Uterus (tissue), 4 donors: ENCODE results near the gene IDH2. TPM values are rescaled to one million over a fixed set of nuclear protein-coding genes. Genes with fewer than 3 reads are reported as not detected.

ENCODE experiments used
- DNase-seq, 2 donors: peaks; one replicate each; pipeline ENCODE4 v3.0.0-alpha.2; 2019 to 2020
- H3K27ac ChIP-seq, 2 donors: fragments of 200-600 bp; sonication (generic); 1 replicate in 1 of 2; 2 replicates in 1 of 2; pipeline ENCODE4 v1.5.1; 2016 to 2018
- H3K27me3 ChIP-seq, 2 donors: fragments of 200-600 bp; sonication (generic); one replicate each; pipeline ENCODE4 v1.5.1; 2018 to 2019; ENCODE audit warnings: control low read depth in 1 of 2
- H3K36me3 ChIP-seq, 2 donors: fragments of 200-600 bp; sonication (generic); one replicate each; pipeline ENCODE4 v1.5.1; 2019; ENCODE audit warnings: control low read depth in 1 of 2
- H3K4me1 ChIP-seq, 2 donors: fragments of 200-600 bp; sonication (generic); one replicate each; pipeline ENCODE4 v1.5.1; 2018 to 2019; ENCODE audit warnings: control low read depth in 1 of 2
- H3K4me3 ChIP-seq, 2 donors: fragments of 200-600 bp; sonication (generic); 1 replicate in 1 of 2; 2 replicates in 1 of 2; pipeline ENCODE4 v1.5.1; 2018 to 2019; ENCODE audit warnings: mild to moderate bottlenecking in 1 of 2
- H3K9me3 ChIP-seq, 2 donors: fragments of 200-600 bp; sonication (generic); one replicate each; pipeline ENCODE4 v1.5.1; 2019; ENCODE audit warnings: control low read depth in 1 of 2
- CTCF ChIP-seq, 4 experiments: fragments of 200-600 bp in 2 of 4; fragments of 450-650 bp in 2 of 4; sonication (generic) in 2 of 4; IDR thresholded peaks; one replicate each; pipeline ENCODE4 v1.5.1; 2016 to 2019; ENCODE audit warnings: antibody characterized with exemption in 4 of 4, mild to moderate bottlenecking in 2 of 4, moderate library complexity in 1 of 4
- POLR2A ChIP-seq, 2 donors: fragments of 450-650 bp; IDR thresholded peaks; one replicate each; pipeline ENCODE4 v1.6.1; 2016; ENCODE audit warnings: antibody characterized with exemption in 2 of 2, mild to moderate bottlenecking in 1 of 2, moderate library complexity in 1 of 2
- intact Hi-C: fragments of 100-400 bp; cut with DNase I; formaldehyde crosslinking; loops from one replicate; pipeline ENCODE4 v1.15.1; 2023; ENCODE audit warnings: low total_unique reads
- total RNA-seq, 4 donors: library from RNA; depleted of rRNA in 3 of 4; stranded (reverse); fragments of >200 nt in 3 of 4; gene quantifications; one replicate each; pipeline versions ENCODE4 v1.1.0 to v1.2.4, GENCODE V29; 2014 to 2023
- donor health status: DM: yes; HTN: yes; CAD: no.

IDH2 gene
- total RNA-seq, 4 donors from 2014 or later, result 4.1 to 93.8 (median 21.5) TPM

DNA sequence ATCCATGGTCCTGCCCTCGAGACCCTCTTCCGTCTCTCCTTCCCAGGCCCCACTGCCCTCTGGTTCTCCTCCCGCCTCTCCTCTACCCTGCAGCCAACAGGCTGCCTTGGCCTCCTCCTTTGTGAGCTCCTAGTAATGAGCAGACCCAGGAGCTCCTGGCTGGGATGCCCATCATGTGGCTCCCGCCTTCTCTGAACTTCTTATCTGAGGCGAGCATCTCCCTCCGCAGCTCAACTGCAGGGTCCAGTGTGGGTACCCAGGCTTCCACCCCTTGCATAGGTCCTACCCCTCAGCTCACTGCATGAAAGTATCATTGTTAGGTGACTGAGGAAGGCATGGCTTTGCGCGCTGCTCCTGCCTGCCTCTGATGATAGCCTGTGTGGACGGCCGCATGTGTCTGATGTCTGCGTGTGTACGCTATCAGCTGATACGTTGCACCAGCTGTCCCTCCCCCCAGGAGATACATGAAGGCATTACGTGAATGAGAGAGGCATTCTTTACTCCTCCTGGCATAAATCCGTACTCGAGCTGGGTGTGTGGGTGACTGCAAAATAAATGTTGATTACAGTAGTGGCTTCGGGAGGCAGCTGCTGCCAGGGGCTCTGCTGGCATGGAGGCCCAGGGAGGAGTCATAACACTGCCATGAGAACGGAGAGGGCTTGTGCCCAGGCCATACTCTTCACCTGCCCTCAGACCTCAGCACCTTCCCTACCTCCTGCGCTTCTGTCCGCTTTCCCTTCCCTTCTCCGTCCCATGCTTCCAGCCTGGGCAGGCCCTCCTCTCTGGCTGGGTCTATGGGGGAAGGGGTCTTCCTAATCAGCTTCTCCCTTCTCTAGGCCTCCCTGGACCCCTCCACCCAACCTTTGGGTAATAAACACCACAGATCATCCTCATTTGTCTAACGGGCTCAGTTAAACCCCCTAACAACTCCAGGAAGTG, 52.3 kb downstream of the IDH2 start:
- Histone ChIP-seq H3K4me1 (no peaks in the 10 kb centered on the region), H3K36me3 (no peaks in the 10 kb centered on the region), H3K27me3 (no peaks in the 10 kb centered on the region), H3K4me3 (no peak overlapping the region), H3K27ac (no peak overlapping the region), H3K9me3 (no peaks in the 10 kb centered on the region)
- TF ChIP-seq CTCF (IDR thresholded peaks at IDR 0.05) (no peak), POLR2A (IDR thresholded peaks at IDR 0.05) (no peak)
- intact Hi-C loops, result loop anchor here (5.0 kb wide), 1 partner anchor 172 kb away; no protein-coding TSS in a partner anchor
- DNase-seq, result no peak

DNA sequence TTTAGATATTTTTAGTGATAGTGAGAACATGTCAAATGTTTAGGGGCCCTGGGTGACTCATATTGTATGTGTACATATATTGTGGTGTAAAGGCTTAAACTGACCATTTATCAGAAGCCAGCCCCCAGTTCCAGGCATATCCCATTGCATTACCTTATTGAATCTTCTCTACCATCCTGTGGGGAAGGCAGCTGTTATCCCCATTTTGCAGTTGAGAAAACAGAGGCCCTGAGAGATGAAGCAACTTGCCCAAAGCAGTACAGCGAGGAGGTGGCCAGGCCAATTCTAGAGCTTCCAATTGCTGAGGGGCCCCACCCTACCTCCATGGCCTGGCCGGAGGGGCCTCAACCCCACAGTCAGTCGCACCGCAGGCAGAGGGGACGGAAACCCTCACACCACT, 53.2 kb downstream of the IDH2 start:
- H3K9me3 ChIP-seq, result no peaks in the 10 kb centered on the region
- H3K4me1 ChIP-seq, result no peaks in the 10 kb centered on the region
- H3K27me3 ChIP-seq, result no peaks in the 10 kb centered on the region
- H3K36me3 ChIP-seq, result no peaks in the 10 kb centered on the region
- H3K27ac ChIP-seq, result no peak overlapping the region
- no peak overlapping the region for H3K4me3 ChIP-seq
- intact Hi-C loops, result no loop called here
- TF ChIP-seq POLR2A (IDR thresholded peaks at IDR 0.05) (no peak), CTCF (IDR thresholded peaks at IDR 0.05) (no peak)
- DNase-seq, result no peak

DNA sequence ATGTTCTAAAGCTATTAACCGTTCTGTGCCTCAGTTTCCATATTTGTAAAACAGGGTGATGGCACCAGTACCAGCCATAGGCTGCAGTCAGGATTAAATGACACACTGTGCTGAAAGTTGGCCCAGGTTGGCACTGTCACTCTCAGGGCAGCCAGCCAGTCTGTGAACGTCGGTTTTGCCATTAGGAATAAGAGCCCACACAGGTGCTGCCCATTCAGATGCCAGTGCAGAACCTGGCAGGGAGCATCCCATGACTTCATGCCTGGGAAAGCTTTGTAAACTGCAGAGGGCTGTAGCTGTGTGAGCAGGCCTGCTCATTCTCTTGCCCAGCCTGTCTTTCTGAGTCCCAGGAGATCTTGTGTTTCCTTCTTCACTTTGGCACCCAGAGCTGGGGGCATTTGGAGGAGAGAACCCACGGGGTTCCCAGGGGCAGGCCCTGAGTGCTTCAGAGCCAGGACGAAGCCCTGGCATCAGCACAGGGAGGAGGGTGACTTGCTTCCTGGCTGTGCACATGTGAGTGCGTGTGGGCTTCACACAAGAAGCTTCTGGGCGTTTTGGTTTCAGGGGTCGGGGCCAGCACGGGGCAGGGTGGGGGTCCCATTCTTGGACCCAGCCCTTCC, 54.2 kb downstream of the IDH2 start:
- intact Hi-C loops, result no loop called here
- Histone ChIP-seq H3K27ac (no peak overlapping the region), H3K9me3 (no peaks in the 10 kb centered on the region), H3K36me3 (no peaks in the 10 kb centered on the region), H3K4me1 (no peaks in the 10 kb centered on the region), H3K4me3 (no peak overlapping the region), H3K27me3 (no peaks in the 10 kb centered on the region)
- DNase-seq, result no peak
- no peak for TF ChIP-seq CTCF (IDR thresholded peaks at IDR 0.05)
- no peak for TF ChIP-seq POLR2A (IDR thresholded peaks at IDR 0.05)

DNA sequence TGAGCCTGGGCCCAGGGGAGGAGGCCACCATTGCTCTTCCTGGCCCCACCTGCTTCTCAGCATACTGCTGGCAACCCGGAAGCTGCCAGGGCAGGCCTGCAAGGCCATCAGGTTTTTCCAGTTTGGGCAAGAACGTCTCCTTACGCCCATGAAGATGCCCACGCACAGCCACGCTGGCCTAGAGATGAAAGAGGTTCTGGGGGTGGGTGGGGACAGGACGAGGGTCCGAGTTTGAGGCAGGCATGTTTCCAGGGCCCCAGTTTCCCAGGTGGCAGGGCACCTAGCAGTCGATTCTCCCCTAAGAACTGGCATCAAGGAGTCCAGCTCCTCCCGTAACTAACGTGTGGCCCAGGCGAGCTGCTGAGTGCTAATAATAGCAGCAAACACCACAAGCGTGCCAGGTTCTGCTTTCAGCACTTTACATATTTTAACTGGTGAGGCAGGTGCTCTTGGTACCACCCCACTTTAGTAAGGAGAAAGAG, 55.3 kb downstream of the IDH2 start:
- Histone ChIP-seq H3K36me3 (no peaks in the 10 kb centered on the region), H3K4me3 (no peak overlapping the region), H3K27me3 (no peaks in the 10 kb centered on the region), H3K9me3 (no peaks in the 10 kb centered on the region), H3K27ac (no peak overlapping the region), H3K4me1 (no peaks in the 10 kb centered on the region)
- intact Hi-C loops, result no loop called here
- TF ChIP-seq POLR2A (IDR thresholded peaks at IDR 0.05) (no peak), CTCF (IDR thresholded peaks at IDR 0.05) (no peak)
- DNase-seq, result no peak

DNA sequence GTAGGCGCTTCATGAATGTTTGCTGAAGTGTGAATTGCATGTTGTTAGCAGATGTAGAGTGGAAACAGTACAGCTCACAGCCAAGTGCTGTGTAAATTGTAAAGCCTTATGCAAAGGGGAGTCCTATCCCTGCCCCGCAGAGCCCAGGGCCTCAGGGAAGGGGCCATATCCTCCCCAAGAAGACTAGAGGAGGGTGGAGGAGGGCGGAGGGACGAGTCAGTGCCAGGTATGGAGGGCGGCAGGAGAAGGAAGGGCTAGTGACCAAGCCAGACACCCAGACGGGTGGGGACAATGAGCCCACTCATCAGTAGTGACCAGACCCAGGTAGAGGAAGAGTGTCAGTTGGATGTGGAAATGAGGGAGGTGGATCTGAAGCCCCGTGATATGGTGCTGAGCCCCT, 56.0 kb downstream of the IDH2 start:
- TF ChIP-seq CTCF (IDR thresholded peaks at IDR 0.05), result no peak
- no peak for TF ChIP-seq POLR2A (IDR thresholded peaks at IDR 0.05)
- intact Hi-C loops, result no loop called here
- Histone ChIP-seq H3K36me3 (no peaks in the 10 kb centered on the region), H3K4me3 (no peak overlapping the region), H3K4me1 (no peaks in the 10 kb centered on the region), H3K27me3 (no peaks in the 10 kb centered on the region), H3K9me3 (no peaks in the 10 kb centered on the region), H3K27ac (no peak overlapping the region)
- no peak for DNase-seq
